ENCODE measurements around the gene GRID2IP. TPM values are rescaled to one million over a fixed set of nuclear protein-coding genes. Genes with fewer than 3 reads are reported as not detected.
"Not testable (repeated sequence)": the region's sequence is repeated elsewhere in the genome, so short reads cannot be mapped to it uniquely, and the experiment has no call there.

GRID2IP gene
- total RNA-seq, 5 donors from 2014 or later (not counting 1 experiment from before 2014, with no cell fraction given): 0.30 to 1.5 (median 0.90) TPM

DNA sequence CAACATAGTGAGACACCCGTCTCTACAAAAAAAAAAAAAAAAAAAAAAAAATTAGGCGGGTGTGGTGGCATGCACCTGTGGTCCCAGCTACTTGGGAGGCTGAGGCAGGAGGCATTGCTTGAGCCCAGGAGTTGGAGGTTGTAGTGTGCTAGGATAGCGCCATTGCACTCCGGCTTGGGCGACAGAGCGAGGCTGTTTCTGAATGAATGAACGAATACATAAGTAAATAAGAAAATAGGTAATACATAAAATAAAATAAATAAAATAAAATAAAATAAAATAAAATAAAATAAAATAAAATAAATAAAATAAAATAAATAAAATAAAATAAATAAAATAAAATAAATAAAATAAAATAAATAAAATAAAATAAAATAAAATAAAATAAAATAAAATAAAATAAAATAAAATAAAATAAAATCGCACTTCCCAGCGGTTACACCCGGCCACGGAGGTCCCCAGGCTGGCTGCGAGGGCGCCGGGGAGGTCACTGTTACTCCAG is 25.7 kb upstream of the GRID2IP start:
- POLR2A ChIA-PET: interaction anchor here in 1 of 2 donors (0.6 kb wide), 1 partner anchor 451 kb away, joined by 3 read pairs; no protein-coding TSS in a partner anchor
- 0% methylated on average over 7 of the region's 14 CpGs for WGBS (ENCODE audit: insufficient coverage)
- H3K9me3 Mint-ChIP-seq; H3K9me3 ChIP-seq; H3K27me3 Mint-ChIP-seq; H3K27me3 ChIP-seq (replicated peaks in 1 of 2; ENCODE audit: control insufficient read depth in 2 of 2, extremely low read depth in 1 of 2, insufficient read depth in 2 of 2, low read length in 1 of 2): not testable (repeated sequence)
- CTCF ChIA-PET: interaction anchor here in 1 of 2 donors (0.7 to 1.9 kb wide), 2 partner anchors 14 to 19 kb away, joined by 3 to 5 read pairs; partner anchors contain the start of gene INTS15
- Mint-ChIP-seq H3K36me3 (peaks cover 22% of the 10 kb centered on the region), H3K4me1 (peaks cover 12 to 21% (median 15%) of the 10 kb centered on the region in 3 donors), H3K27ac (peak overlapping the region in 1 of 2 donors; percentile 90), H3K4me3 (peak overlapping the region; percentile 80 to 90 (median 83))
- H3K4me1 ChIP-seq (ENCODE audit: control insufficient read depth in 1 of 2, extremely low read depth in 1 of 2, insufficient read depth in 2 of 2, low read length in 2 of 2): peaks cover 0 to 18% of the 10 kb centered on the region in 2 experiments
- peaks cover 0 to 15% of the 10 kb centered on the region in 2 donors for H3K36me3 ChIP-seq (ENCODE audit: control insufficient read depth in 2 of 2, extremely low read depth in 1 of 2, insufficient read depth in 1 of 2, low read length in 1 of 2)
- peak overlapping the region; percentile 94 for H3K27ac ChIP-seq (ENCODE audit: low read length)
- peak overlapping the region; percentile 71 to 84 for H3K4me3 ChIP-seq (ENCODE audit: control insufficient read depth in 1 of 2, extremely low read depth in 1 of 2, low read length in 1 of 2)
- peak in 3 of 35 experiments; percentile 10 to 43 (median 22) for DNase-seq
- ATAC-seq (replicated peaks in 1 of 4): peak in 1 of 4 experiments; percentile 16

DNA sequence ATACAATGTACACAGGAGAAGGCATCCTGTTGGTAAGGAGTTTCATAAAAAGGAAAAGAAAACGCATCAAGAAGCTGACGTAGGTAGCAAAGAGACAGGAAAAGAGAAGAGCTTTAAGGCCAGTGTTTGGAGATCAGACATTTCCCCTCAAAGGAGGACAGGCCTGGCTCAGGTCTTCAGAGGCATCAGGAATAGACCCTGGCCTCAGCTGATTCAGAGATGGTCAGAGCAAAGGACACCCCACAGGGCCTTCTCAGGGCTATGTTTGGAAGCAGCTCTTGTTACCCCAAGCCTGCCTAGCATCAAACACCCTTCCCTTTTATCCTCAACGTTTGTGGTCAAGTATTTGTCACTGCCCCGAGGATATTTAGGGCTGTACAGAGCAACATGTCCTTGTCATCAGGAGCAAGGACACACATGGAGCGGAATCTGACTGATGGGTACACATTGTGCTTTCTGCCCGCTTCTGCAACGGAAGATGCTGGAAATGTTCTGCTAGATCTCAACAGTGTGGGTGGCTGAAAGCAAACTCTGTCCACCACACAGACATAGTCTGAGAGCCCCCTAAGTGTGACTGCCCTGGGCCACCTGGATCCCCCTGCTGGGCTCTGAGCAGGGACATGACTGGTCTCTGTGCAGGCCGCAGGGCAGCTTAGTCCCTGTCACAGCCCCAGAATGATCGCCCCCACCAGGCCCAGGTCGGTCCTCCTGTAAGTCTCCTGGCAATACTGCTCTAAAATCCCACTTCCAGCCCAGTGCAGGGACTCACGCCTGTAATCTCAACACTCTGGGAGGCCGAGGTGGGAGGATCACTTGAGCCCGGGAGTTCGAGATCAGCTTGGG is 25.0 kb upstream of the GRID2IP start:
- Histone ChIP-seq H3K36me3 (ENCODE audit: control insufficient read depth in 2 of 2, extremely low read depth in 1 of 2, insufficient read depth in 1 of 2, low read length in 1 of 2) (peaks cover 0 to 10% of the 10 kb centered on the region in 2 donors), H3K27me3 (replicated peaks in 1 of 2; ENCODE audit: control insufficient read depth in 2 of 2, extremely low read depth in 1 of 2, insufficient read depth in 2 of 2, low read length in 1 of 2) (peaks cover 0 to 3% of the 10 kb centered on the region in 2 experiments), H3K4me1 (ENCODE audit: control insufficient read depth in 1 of 2, extremely low read depth in 1 of 2, insufficient read depth in 2 of 2, low read length in 2 of 2) (peaks cover 0 to 18% of the 10 kb centered on the region in 2 experiments), H3K27ac (ENCODE audit: low read length) (no peak overlapping the region), H3K4me3 (ENCODE audit: control insufficient read depth in 1 of 2, extremely low read depth in 1 of 2, low read length in 1 of 2) (peak overlapping the region; percentile 57 to 84), H3K9me3 (no peaks in the 10 kb centered on the region)
- Mint-ChIP-seq H3K4me3 (peak overlapping the region; percentile 41 to 83 (median 56)), H3K27ac (no peak overlapping the region), H3K27me3 (peaks cover 4% of the 10 kb centered on the region in 2 donors), H3K4me1 (peaks cover 12 to 21% (median 15%) of the 10 kb centered on the region in 3 donors), H3K9me3 (no peaks in the 10 kb centered on the region), H3K36me3 (peaks cover 15% of the 10 kb centered on the region)
- POLR2A ChIA-PET: interaction anchor here in 1 of 2 donors (0.6 kb wide), 1 partner anchor 452 kb away, joined by 3 read pairs; no protein-coding TSS in a partner anchor
- CTCF ChIA-PET: interaction anchor here (0.5 to 1.4 kb wide), 4 partner anchors 14 to 61 kb away, joined by 3 to 4 read pairs (median 3); partner anchors contain the start of gene INTS15 (in 1 of the 2)
- no peak for DNase-seq
- no peak for ATAC-seq (replicated peaks in 1 of 4)
- WGBS (ENCODE audit: insufficient coverage): 86% methylated on average over 7 of the region's 14 CpGs

- H3K4me3 ChIP-seq (ENCODE audit: control insufficient read depth in 1 of 2, extremely low read depth in 1 of 2, low read length in 1 of 2): no peak overlapping the region
Observed at GRCh38 chr7:6575281-6576023, 24.2 kb upstream of the GRID2IP start.

DNA sequence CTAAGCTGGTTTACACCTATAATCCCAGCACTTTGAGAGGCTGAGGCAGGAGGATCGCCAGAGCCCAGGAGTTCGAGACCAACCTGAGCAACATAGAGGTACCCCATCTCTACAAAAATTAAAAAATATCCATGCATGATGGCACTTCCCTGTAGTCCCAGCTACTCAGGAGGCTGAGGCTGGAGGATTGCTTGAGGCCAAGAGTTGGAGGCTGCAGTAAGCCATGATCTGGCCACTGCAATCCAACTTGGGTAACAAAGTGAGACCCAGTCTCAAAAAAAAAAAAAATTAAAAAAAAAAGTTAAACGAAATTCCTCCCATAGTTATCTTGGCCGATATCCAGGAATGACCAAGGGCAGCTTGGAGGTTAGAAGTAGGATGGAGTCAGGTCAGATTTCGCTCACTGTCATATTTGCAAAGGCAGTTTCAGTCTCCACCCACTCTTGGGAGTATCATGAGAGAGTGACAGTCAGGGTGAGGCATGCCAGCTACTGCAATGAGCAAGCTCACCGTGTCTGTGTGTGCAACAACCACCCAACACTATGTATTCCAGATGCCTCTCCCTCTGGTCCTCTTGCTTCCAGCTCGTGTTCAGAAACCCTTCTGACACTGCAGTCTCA is 20.0 kb upstream of the GRID2IP start:
- Histone ChIP-seq H3K27ac (ENCODE audit: low read length) (no peak overlapping the region), H3K4me3 (ENCODE audit: control insufficient read depth in 1 of 2, extremely low read depth in 1 of 2, low read length in 1 of 2) (no peak overlapping the region), H3K9me3 (no peaks in the 10 kb centered on the region), H3K4me1 (ENCODE audit: control insufficient read depth in 1 of 2, extremely low read depth in 1 of 2, insufficient read depth in 2 of 2, low read length in 2 of 2) (peaks cover 0 to under 1% of the 10 kb centered on the region in 2 experiments), H3K27me3 (replicated peaks in 1 of 2; ENCODE audit: control insufficient read depth in 2 of 2, extremely low read depth in 1 of 2, insufficient read depth in 2 of 2, low read length in 1 of 2) (peaks cover 0 to 13% of the 10 kb centered on the region in 2 experiments), H3K36me3 (ENCODE audit: control insufficient read depth in 2 of 2, extremely low read depth in 1 of 2, insufficient read depth in 1 of 2, low read length in 1 of 2) (no peaks in the 10 kb centered on the region)
- Mint-ChIP-seq H3K9me3 (no peaks in the 10 kb centered on the region), H3K36me3 (no peaks in the 10 kb centered on the region), H3K4me3 (no peak overlapping the region), H3K27ac (no peak overlapping the region), H3K27me3 (peaks cover 4 to 8% of the 10 kb centered on the region in 2 donors), H3K4me1 (no peaks in the 10 kb centered on the region)
- 42% methylated on average over 2 of the region's 7 CpGs for WGBS (ENCODE audit: insufficient coverage)
- no peak for DNase-seq
- ATAC-seq (replicated peaks in 1 of 4): no peak
- CTCF ChIA-PET: interaction anchor here (0.6 kb wide), 2 partner anchors 9 to 16 kb away, joined by 3 to 5 read pairs; no protein-coding TSS in a partner anchor
- POLR2A ChIA-PET: interaction anchor here in 1 of 2 donors (0.6 kb wide), 1 partner anchor 49 kb away, joined by 5 read pairs; no protein-coding TSS in a partner anchor

More at GRCh38 chr7:6575281-6576023, 24.2 kb upstream of the GRID2IP start:
- H3K9me3 Mint-ChIP-seq: no peaks in the 10 kb centered on the region
- Histone ChIP-seq H3K4me1 (ENCODE audit: control insufficient read depth in 1 of 2, extremely low read depth in 1 of 2, insufficient read depth in 2 of 2, low read length in 2 of 2) (peaks cover 0 to 18% of the 10 kb centered on the region in 2 experiments), H3K36me3 (ENCODE audit: control insufficient read depth in 2 of 2, extremely low read depth in 1 of 2, insufficient read depth in 1 of 2, low read length in 1 of 2) (peaks cover 0 to 3% of the 10 kb centered on the region in 2 donors), H3K9me3 (no peaks in the 10 kb centered on the region), H3K27me3 (replicated peaks in 1 of 2; ENCODE audit: control insufficient read depth in 2 of 2, extremely low read depth in 1 of 2, insufficient read depth in 2 of 2, low read length in 1 of 2) (peaks cover 0 to 3% of the 10 kb centered on the region in 2 experiments), H3K27ac (ENCODE audit: low read length) (no peak overlapping the region)
- WGBS (ENCODE audit: insufficient coverage): 89% methylated on average over 6 of the region's 9 CpGs
- H3K36me3 Mint-ChIP-seq: peaks cover 7% of the 10 kb centered on the region
- H3K4me3 Mint-ChIP-seq: peak overlapping the region in 2 of 3 donors; percentile 29 to 83
- ATAC-seq (replicated peaks in 1 of 4) (no peak), DNase-seq (no peak)
- ChIA-PET POLR2A (no interaction called here), CTCF (interaction anchor here (0.7 to 1.4 kb wide), 2 partner anchors 17 to 60 kb away, joined by 3 to 4 read pairs; no protein-coding TSS in a partner anchor)
- peaks cover 12 to 21% (median 15%) of the 10 kb centered on the region in 3 donors for H3K4me1 Mint-ChIP-seq
- H3K27me3 Mint-ChIP-seq: peaks cover 4 to 6% of the 10 kb centered on the region in 2 donors
- no peak overlapping the region for H3K27ac Mint-ChIP-seq

- 80% methylated on average over 1 of the region's 3 CpGs for whole genome bisulfite sequencing (ENCODE audit: insufficient coverage)
- Mint-ChIP-seq H3K4me3 (no peak overlapping the region), H3K9me3 (no peaks in the 10 kb centered on the region), H3K27me3 (peaks cover 4 to 10% of the 10 kb centered on the region in 2 donors), H3K36me3 (no peaks in the 10 kb centered on the region), H3K27ac (no peak overlapping the region), H3K4me1 (peaks cover 0 to 4% (median 0%) of the 10 kb centered on the region in 3 donors)
- Histone ChIP-seq H3K27me3 (replicated peaks in 1 of 2; ENCODE audit: control insufficient read depth in 2 of 2, extremely low read depth in 1 of 2, insufficient read depth in 2 of 2, low read length in 1 of 2) (peaks cover 0 to 15% of the 10 kb centered on the region in 2 experiments), H3K4me1 (ENCODE audit: control insufficient read depth in 1 of 2, extremely low read depth in 1 of 2, insufficient read depth in 2 of 2, low read length in 2 of 2) (peaks cover 2% of the 10 kb centered on the region in 2 experiments), H3K36me3 (ENCODE audit: control insufficient read depth in 2 of 2, extremely low read depth in 1 of 2, insufficient read depth in 1 of 2, low read length in 1 of 2) (no peaks in the 10 kb centered on the region), H3K27ac (ENCODE audit: low read length) (no peak overlapping the region), H3K9me3 (no peaks in the 10 kb centered on the region), H3K4me3 (ENCODE audit: control insufficient read depth in 1 of 2, extremely low read depth in 1 of 2, low read length in 1 of 2) (no peak overlapping the region)
- ChIA-PET CTCF (no interaction called here), POLR2A (interaction anchor here in 1 of 2 donors (0.6 kb wide), 1 partner anchor 105 kb away, joined by 4 read pairs; no protein-coding TSS in a partner anchor)
- DNase-seq: no peak
- ATAC-seq (replicated peaks in 1 of 4): no peak
Observed at GRCh38 chr7:6567886-6568285, 16.6 kb upstream of the GRID2IP start.

All from T-cell (primary cell).